Sigmoid colon (tissue), 7 donors: ENCODE data around the gene PPL. TPM values are rescaled to one million over a fixed set of nuclear protein-coding genes. Genes with fewer than 3 reads are reported as not detected.

Source experiments
- DNase-seq: peaks from one replicate; pipeline ENCODE4 v3.0.0-alpha.2; 2019
- H3K27ac ChIP-seq, 4 donors: fragments of 200-600 bp; sonication (generic); one replicate each; pipeline ENCODE4 v1.5.1; 2016 to 2019; ENCODE audit warnings: mild to moderate bottlenecking in 1 of 4
- H3K27me3 ChIP-seq, 3 donors: fragments of 200-600 bp; sonication (generic); one replicate each; pipeline ENCODE4 v1.5.1; 2019; ENCODE audit warnings: mild to moderate bottlenecking in 1 of 3
- H3K36me3 ChIP-seq, 4 donors: fragments of 200-600 bp; sonication (generic); one replicate each; pipeline ENCODE4 v1.5.1; 2016 to 2019
- H3K4me1 ChIP-seq, 4 donors: fragments of 200-600 bp; sonication (generic); one replicate each; pipeline ENCODE4 v1.5.1; 2017 to 2019
- H3K4me3 ChIP-seq, 4 donors: fragments of 200-600 bp; sonication (generic); one replicate each; pipeline ENCODE4 v1.5.1; 2017 to 2019; ENCODE audit warnings: mild to moderate bottlenecking in 2 of 4, moderate library complexity in 1 of 4
- H3K9me3 ChIP-seq, 4 donors: fragments of 200-600 bp in 3 of 4; sonication (generic) in 3 of 4; one replicate each; pipeline versions ENCODE4 v1.5.1 to v1.6.1; 2013 to 2019
- CTCF ChIP-seq, 4 experiments: fragments of 450-650 bp in 3 of 4; fragments of 200-600 bp in 1 of 4; IDR thresholded peaks; one replicate each; pipeline ENCODE4 v1.5.1; 2016 to 2019; ENCODE audit warnings: antibody characterized with exemption in 4 of 4, mild to moderate bottlenecking in 3 of 4, moderate library complexity in 2 of 4
- EP300 ChIP-seq, 4 donors: sonication (generic); formaldehyde crosslinking; IDR thresholded peaks; one replicate each; pipeline ENCODE4 v1.6.1; 2017; ENCODE audit warnings: antibody characterized with exemption in 4 of 4
- POLR2A ChIP-seq, 2 donors: fragments of 450-650 bp; IDR thresholded peaks; one replicate each; pipeline ENCODE4 v1.6.1; 2016; ENCODE audit warnings: antibody characterized with exemption in 2 of 2, mild to moderate bottlenecking in 2 of 2, moderate library complexity in 2 of 2
- POLR2AphosphoS5 ChIP-seq, 4 donors: sonication (generic); formaldehyde crosslinking; IDR thresholded peaks; one replicate each; pipeline ENCODE4 v1.6.1; 2017; ENCODE audit warnings: antibody characterized with exemption in 4 of 4
- WGBS, 2 donors: extraction: QIAGEN DNeasy Blood & Tissue Kit; methylation state at CpG; one replicate each; pipeline ENCODE4 v1.1.7; 2013; 5-methylcytosine and 5-hydroxymethylcytosine counted together
- intact Hi-C: fragments of 100-400 bp; cut with DNase I; formaldehyde crosslinking; loops from one replicate; pipeline ENCODE4 v1.15.1; 2023
- polyA plus RNA-seq, 3 donors: library from polyadenylated mRNA; stranded (reverse); fragments of 200-250 nt; gene quantifications; one replicate each; pipeline ENCODE4 v1.2.3, GENCODE V29; 2013
- total RNA-seq, 4 donors: library from RNA; depleted of rRNA; stranded (reverse); fragments of >200 nt; gene quantifications; one replicate each; pipeline ENCODE4 v1.1.0, GENCODE V29; 2016
- donor health status: healthy with polysubstance abuse.
- donor health status: Bipolar disorder and iron deficiency.
- donor health status: healthy.

PPL gene
- total and polyA plus RNA-seq, 7 donors = 4.6 to 42.9 (median 27.0) TPM

DNA sequence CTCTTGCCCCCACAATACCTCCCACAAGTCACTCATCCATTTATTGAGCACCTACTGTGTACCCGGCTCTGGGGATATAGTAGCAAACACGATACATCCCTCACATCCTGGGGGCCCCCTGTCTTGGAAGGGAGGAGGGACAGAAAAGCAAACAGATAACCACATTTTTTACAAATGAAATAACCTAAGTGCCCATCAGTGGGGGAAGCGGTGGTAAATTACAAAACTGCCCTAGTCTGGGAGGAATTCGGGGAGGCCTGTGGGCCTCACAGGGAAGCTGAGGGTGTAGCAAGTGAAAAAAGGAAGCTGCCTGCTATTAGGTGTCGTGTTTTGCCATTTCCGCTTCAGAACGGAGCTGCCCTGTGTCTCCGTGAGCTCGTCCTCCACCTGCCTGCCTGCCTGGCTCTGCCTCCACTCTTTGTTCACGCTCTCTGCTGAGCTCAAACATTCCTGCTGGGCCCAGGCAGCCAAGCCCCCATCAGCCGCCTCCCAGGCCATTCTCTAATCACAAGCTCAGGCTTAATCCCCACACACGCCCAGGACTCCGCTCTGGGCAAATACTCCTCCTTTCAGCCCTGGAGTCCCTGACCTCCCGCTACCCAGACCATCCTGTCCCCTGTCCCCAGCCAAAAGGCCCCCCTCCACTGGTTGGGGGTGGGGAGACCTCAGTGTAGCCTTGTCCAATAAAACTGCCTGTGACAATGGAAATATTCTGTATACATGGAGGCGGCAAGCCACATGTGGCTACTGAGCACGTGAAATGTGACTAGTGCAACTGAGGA lies 11.0 kb upstream of the PPL start:
- no peak for TF ChIP-seq POLR2AphosphoS5 (IDR thresholded peaks at IDR 0.05)
- no peak for TF ChIP-seq EP300 (IDR thresholded peaks at IDR 0.05)
- no peak for TF ChIP-seq CTCF (IDR thresholded peaks at IDR 0.05)
- TF ChIP-seq POLR2A (IDR thresholded peaks at IDR 0.05) = no peak
- Histone ChIP-seq H3K4me3 (no peak overlapping the region), H3K9me3 (no peaks in the 10 kb centered on the region), H3K27ac (no peak overlapping the region), H3K36me3 (no peaks in the 10 kb centered on the region), H3K27me3 (no peaks in the 10 kb centered on the region), H3K4me1 (peaks cover 0 to 30% (median 29%) of the 10 kb centered on the region in 4 donors)
- intact Hi-C loops = no loop called here
- 60 to 70% methylated on average over 16 of the region's 16 CpGs for WGBS, 2 donors
- DNase-seq = no peak

DNA sequence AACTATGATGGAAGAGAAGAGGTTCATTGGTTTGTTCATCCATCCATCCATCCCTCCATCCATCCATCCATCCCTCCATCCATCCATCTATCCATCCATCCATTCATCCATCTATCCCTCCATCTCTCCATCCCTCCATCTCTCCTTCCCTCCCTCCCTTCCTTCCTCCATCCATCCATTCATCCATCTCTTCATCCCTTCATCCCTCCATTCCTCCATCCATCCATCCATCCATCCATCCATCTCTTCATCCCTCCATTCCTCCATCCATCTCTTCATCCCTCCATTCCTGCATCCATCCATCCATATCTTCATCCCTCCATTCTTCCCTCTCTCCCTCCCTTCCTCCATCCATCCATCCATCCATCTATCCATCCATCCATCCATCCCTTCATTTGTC lies 10.0 kb upstream of the PPL start:
- no peak for TF ChIP-seq CTCF (IDR thresholded peaks at IDR 0.05)
- no peak for TF ChIP-seq EP300 (IDR thresholded peaks at IDR 0.05)
- TF ChIP-seq POLR2A (IDR thresholded peaks at IDR 0.05) = no peak
- no peak for TF ChIP-seq POLR2AphosphoS5 (IDR thresholded peaks at IDR 0.05)
- Histone ChIP-seq H3K4me1 (peaks cover 0 to 39% (median 36%) of the 10 kb centered on the region in 4 donors), H3K4me3 (no peak overlapping the region), H3K27me3 (no peaks in the 10 kb centered on the region), H3K9me3 (no peaks in the 10 kb centered on the region), H3K27ac (no peak overlapping the region), H3K36me3 (no peaks in the 10 kb centered on the region)
- intact Hi-C loops = no loop called here
- DNase-seq = no peak

- Histone ChIP-seq H3K4me1 (peaks cover 0 to 39% (median 36%) of the 10 kb centered on the region in 4 donors), H3K9me3 (no peaks in the 10 kb centered on the region), H3K27ac (peak overlapping the region; percentile 86 to 92 (median 88)), H3K36me3 (no peaks in the 10 kb centered on the region), H3K27me3 (no peaks in the 10 kb centered on the region), H3K4me3 (no peak overlapping the region)
- DNase-seq = peak; percentile 75
- intact Hi-C loops = no loop called here
- no peak for TF ChIP-seq POLR2A (IDR thresholded peaks at IDR 0.05)
- no peak for TF ChIP-seq CTCF (IDR thresholded peaks at IDR 0.05)
- TF ChIP-seq EP300 (IDR thresholded peaks at IDR 0.05) = no peak
- TF ChIP-seq POLR2AphosphoS5 (IDR thresholded peaks at IDR 0.05) = no peak
- WGBS, 2 donors = 33 to 63% methylated on average over 11 of the region's 11 CpGs
Measured at GRCh38 chr16:4945560-4946502, 8.9 kb upstream of the PPL start.

DNA sequence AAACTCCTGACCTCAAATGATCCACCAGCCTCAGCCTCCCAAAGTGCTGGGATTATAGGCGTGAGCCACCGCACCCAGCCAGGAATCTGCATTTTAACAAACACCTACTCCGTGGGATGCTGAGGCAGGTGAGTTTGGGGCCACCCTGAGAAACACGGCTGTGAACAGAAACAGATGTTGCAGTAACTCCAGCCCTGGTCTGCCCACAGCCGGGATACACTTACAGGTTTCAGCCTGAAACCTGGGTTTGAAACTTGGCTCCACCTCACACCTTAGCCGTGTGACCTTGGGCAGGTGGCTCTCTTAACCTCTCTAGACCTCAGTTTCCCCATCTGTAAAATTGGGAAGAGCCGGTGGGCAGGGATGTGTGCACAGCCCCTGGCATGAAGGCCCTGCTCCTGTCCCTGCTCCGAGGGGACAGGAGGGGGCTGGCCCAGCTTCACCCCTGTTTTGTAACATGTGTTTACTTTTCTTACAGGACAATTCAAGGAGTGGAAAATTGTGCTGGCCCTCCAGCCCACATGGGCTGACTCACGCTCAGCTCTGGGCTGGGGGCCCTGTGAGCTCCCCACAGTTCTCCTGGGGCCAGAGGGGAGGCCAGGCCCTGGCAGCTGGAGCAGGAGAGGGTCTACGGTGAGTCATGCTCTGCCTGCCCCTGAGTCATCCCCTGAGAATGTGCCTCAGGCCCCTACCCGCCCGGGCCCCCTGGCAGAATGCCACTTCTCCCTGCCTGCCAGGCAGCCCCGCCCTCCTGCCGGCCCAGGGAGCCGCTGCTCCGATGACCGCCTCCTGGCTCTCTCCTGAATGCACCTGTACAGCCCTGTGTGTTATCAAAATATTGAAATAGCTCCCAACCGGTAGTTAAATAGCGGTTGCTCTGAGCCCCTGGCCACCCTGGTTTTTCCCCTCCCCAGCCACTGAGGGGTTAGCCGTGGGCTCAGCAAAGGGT lies 7.7 kb upstream of the PPL start:
- Histone ChIP-seq H3K9me3 (no peaks in the 10 kb centered on the region), H3K4me3 (peak overlapping the region in 1 of 4 donors; percentile 8), H3K36me3 (no peaks in the 10 kb centered on the region), H3K27me3 (no peaks in the 10 kb centered on the region), H3K4me1 (peaks cover 0 to 39% (median 36%) of the 10 kb centered on the region in 4 donors), H3K27ac (peak overlapping the region; percentile 86 to 92 (median 88))
- TF ChIP-seq CTCF (IDR thresholded peaks at IDR 0.05) = no peak
- TF ChIP-seq EP300 (IDR thresholded peaks at IDR 0.05) = peak in 3 of 4 donors; percentile 5 to 79 (median 57)
- peak; percentile 62 to 89 (median 75) for TF ChIP-seq POLR2AphosphoS5 (IDR thresholded peaks at IDR 0.05)
- intact Hi-C loops = loop anchor here (5.0 kb wide), 1 partner anchor 97 kb away; the partner anchor contains the start of genes GLYR1 and UBN1
- WGBS, 2 donors = 22 to 42% methylated on average over 20 of the region's 20 CpGs
- DNase-seq = peak; percentile 98
